Endodermal cell (in vitro differentiated cells): ENCODE measurements around the gene SPIRE2. TPM values are rescaled to one million over a fixed set of nuclear protein-coding genes. Genes with fewer than 3 reads are reported as not detected.

Experiments
- DNase-seq: peaks from one replicate; pipeline ENCODE4 v3.0.0-alpha.2; 2017
- H3K27ac ChIP-seq: 2 replicates; pipeline ENCODE4 v1.5.1; 2013; ENCODE audit warnings: mild to moderate bottlenecking, low read depth, low read length, moderate library complexity
- H3K27me3 ChIP-seq: 2 replicates; pipeline ENCODE4 v1.6.1; 2013; ENCODE audit warnings: mild to moderate bottlenecking, low read length, moderate library complexity; ENCODE audit not compliant: insufficient read depth, control insufficient read depth, poor library complexity, severe bottlenecking
- H3K36me3 ChIP-seq: 2 replicates; pipeline ENCODE4 v1.7.0; 2013; ENCODE audit warnings: mild to moderate bottlenecking, low read length, moderate library complexity; ENCODE audit not compliant: control insufficient read depth, insufficient read depth
- H3K4me1 ChIP-seq: one replicate; pipeline ENCODE4 v1.7.0; 2013; ENCODE audit warnings: low read length; ENCODE audit not compliant: control insufficient read depth, insufficient read depth
- H3K4me3 ChIP-seq: 2 replicates; pipeline ENCODE4 v1.5.1; 2013; ENCODE audit warnings: mild to moderate bottlenecking, low read length, moderate library complexity
- H3K9ac ChIP-seq: 2 replicates; pipeline ENCODE4 v1.6.1; 2013; ENCODE audit warnings: mild to moderate bottlenecking, low read length, moderate library complexity; ENCODE audit not compliant: poor library complexity, severe bottlenecking; ENCODE audit errors: extremely low read depth
- H3K9me3 ChIP-seq: 2 replicates; pipeline ENCODE4 v1.6.1; 2013; ENCODE audit warnings: mild to moderate bottlenecking, low read length, moderate library complexity; ENCODE audit not compliant: control insufficient read depth
- H3K27ac Mint-ChIP-seq: 2 replicates; pipeline ENCODE4 v1.8.0; 2020; ENCODE audit warnings: mixed read lengths
- H3K27me3 Mint-ChIP-seq: 2 replicates; pipeline ENCODE4 v1.8.0; 2021; ENCODE audit warnings: mild to moderate bottlenecking, mixed read lengths; ENCODE audit not compliant: insufficient read depth
- H3K36me3 Mint-ChIP-seq: 2 replicates; pipeline ENCODE4 v1.8.0; 2020; ENCODE audit warnings: low read depth, mixed read lengths
- H3K4me1 Mint-ChIP-seq: 2 replicates; pipeline ENCODE4 v1.8.0; 2020; ENCODE audit warnings: mixed read lengths
- H3K4me3 Mint-ChIP-seq: 2 replicates; pipeline ENCODE4 v1.8.0; 2020; ENCODE audit warnings: mild to moderate bottlenecking, moderate library complexity, mixed read lengths
- H3K9me3 Mint-ChIP-seq: 2 replicates; pipeline ENCODE4 v1.8.0; 2020; ENCODE audit warnings: mild to moderate bottlenecking, mixed read lengths
- CTCF ChIP-seq: fragments of 200-600 bp; sonication (generic); conservative IDR thresholded peaks from 2 replicates; pipeline ENCODE4 v1.5.0; 2021; ENCODE audit warnings: antibody characterized with exemption, mild to moderate bottlenecking
- WGBS, 2 experiments: methylation state at CpG; one replicate each; pipeline versions ENCODE4 v1.1.5 to v1.1.7; 2013; ENCODE audit warnings: missing lambda C conversion rate in 2 of 2, mixed read lengths in 1 of 2; ENCODE audit not compliant: insufficient coverage in 1 of 2, insufficient read length in 1 of 2; 5-methylcytosine and 5-hydroxymethylcytosine counted together
- total RNA-seq, 2 donors: library from RNA; stranded (reverse); fragmentation: NEBNext Ultra II Directional in 1 of 2; extraction: Animal tissue kit (Norgen Biotek cat#: 25700) in 1 of 2; gene quantifications; 2 replicates in 1 of 2; 3 replicates in 1 of 2; pipeline ENCODE4 v1.2.1, GENCODE V29; 2021

SPIRE2 gene
- total RNA-seq, 2 donors from 2014 or later, result 12.8 to 12.9 TPM

- peaks cover 73% of the 10 kb centered on the region for H3K36me3 ChIP-seq
- H3K4me3 Mint-ChIP-seq, result no peak overlapping the region
- 96 to 97% methylated on average over 24 to 25 of the region's 26 CpGs for WGBS, 2 experiments
Measured at GRCh38 chr16:89895482-89896250, 67.4 kb downstream of the SPIRE2 start.

GRCh38 chr16:89897204-89897603 is 68.9 kb downstream of the SPIRE2 start:
- no peaks in the 10 kb centered on the region for H3K27me3 ChIP-seq
- no peak overlapping the region for H3K4me3 ChIP-seq
- no peak overlapping the region for H3K4me3 Mint-ChIP-seq
- H3K27ac ChIP-seq, result no peak overlapping the region
- H3K27ac Mint-ChIP-seq, result no peak overlapping the region
- no peaks in the 10 kb centered on the region for H3K9me3 ChIP-seq
- H3K36me3 Mint-ChIP-seq, result peaks cover 73% of the 10 kb centered on the region
- peaks cover 64% of the 10 kb centered on the region for H3K36me3 ChIP-seq
- no peak for DNase-seq
- H3K4me1 Mint-ChIP-seq, result no peaks in the 10 kb centered on the region
- no peaks in the 10 kb centered on the region for H3K9me3 Mint-ChIP-seq
- no peak for TF ChIP-seq CTCF
- H3K27me3 Mint-ChIP-seq, result no peaks in the 10 kb centered on the region
- H3K9ac ChIP-seq, result no peak overlapping the region
- H3K4me1 ChIP-seq, result no peaks in the 10 kb centered on the region
- WGBS, 2 experiments, result 95% methylated on average over 7 to 11 of the region's 11 CpGs

More at GRCh38 chr16:89895482-89896250, 67.4 kb downstream of the SPIRE2 start:
- no peaks in the 10 kb centered on the region for H3K27me3 Mint-ChIP-seq
- peaks cover 76% of the 10 kb centered on the region for H3K36me3 Mint-ChIP-seq
- Histone ChIP-seq H3K9ac (no peak overlapping the region), H3K9me3 (no peaks in the 10 kb centered on the region), H3K4me3 (no peak overlapping the region), H3K27ac (no peak overlapping the region), H3K4me1 (no peaks in the 10 kb centered on the region), H3K27me3 (no peaks in the 10 kb centered on the region)
- no peaks in the 10 kb centered on the region for H3K4me1 Mint-ChIP-seq
- no peak overlapping the region for H3K27ac Mint-ChIP-seq
- TF ChIP-seq CTCF, result no peak
- DNase-seq, result no peak
- no peaks in the 10 kb centered on the region for H3K9me3 Mint-ChIP-seq

GRCh38 chr16:89898201-89898967 is 70.1 kb downstream of the SPIRE2 start:
- Mint-ChIP-seq H3K4me1 (no peaks in the 10 kb centered on the region), H3K9me3 (no peaks in the 10 kb centered on the region), H3K27me3 (no peaks in the 10 kb centered on the region), H3K36me3 (peaks cover 66% of the 10 kb centered on the region), H3K27ac (no peak overlapping the region), H3K4me3 (no peak overlapping the region)
- Histone ChIP-seq H3K27me3 (no peaks in the 10 kb centered on the region), H3K36me3 (peaks cover 62% of the 10 kb centered on the region), H3K4me1 (no peaks in the 10 kb centered on the region), H3K4me3 (no peak overlapping the region), H3K27ac (no peak overlapping the region), H3K9me3 (no peaks in the 10 kb centered on the region), H3K9ac (no peak overlapping the region)
- DNase-seq, result no peak
- 95 to 98% methylated on average over 27 to 36 of the region's 36 CpGs for WGBS, 2 experiments
- TF ChIP-seq CTCF, result no peak
